IPS-18c (cell line): ENCODE measurements around the gene TRMT10C.

ENCODE experiments used
- H3K4me3 ChIP-seq: 2 replicates; pipeline ENCODE4 v1.7.0; 2013; ENCODE audit warnings: low read depth, mild to moderate bottlenecking, low read length, moderate library complexity; ENCODE audit not compliant: insufficient read depth
- H3K9me3 ChIP-seq: one replicate; pipeline ENCODE4 v1.6.1; 2013; ENCODE audit warnings: mild to moderate bottlenecking, low read length, moderate library complexity; ENCODE audit not compliant: control insufficient read depth, insufficient read depth

Gene TRMT10C

DNA sequence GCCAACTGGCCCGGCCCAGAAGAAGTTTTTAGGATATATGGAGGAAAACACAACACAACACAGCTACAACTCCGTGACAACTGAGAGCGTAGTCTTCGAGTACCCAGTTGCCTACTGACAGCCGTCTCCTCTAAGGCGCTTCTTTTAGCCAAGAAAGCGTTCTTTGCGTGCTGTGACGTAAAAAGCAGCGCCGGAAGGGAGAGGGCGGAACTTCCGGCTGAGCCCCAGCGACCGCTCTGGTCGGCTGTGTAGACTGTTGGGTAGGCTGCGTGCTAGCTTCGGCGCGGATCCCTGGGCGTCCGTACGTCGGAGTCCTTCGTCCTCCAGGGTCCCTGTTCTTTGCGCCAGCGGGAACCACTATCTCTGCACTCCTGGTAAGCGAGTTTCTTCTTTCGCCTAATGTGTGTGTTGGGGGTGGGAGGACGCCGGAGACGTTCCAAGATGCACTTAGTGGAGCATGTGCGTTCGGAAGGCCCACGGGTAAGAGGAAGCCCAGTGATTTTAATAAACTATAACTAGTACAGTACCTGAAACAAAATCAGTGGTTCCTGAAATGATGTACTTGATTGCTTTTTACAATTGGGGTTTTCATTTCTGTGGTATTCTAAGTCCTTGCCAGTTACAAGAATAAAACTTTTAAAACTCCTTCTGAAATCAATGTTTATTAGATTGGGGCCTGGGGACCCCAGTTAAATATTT, at the start of gene TRMT10C:
Gene TRMT10C, plus strand, starts transcription at position 239 of the 699 bp plus-strand sequence. CDS start 2,914 bp downstream, outside the sequence.
- Histone ChIP-seq H3K9me3 (peaks cover 4% of the 10 kb centered on the region), H3K4me3 (peak within 1 kb of the TSS; percentile 82)

DNA sequence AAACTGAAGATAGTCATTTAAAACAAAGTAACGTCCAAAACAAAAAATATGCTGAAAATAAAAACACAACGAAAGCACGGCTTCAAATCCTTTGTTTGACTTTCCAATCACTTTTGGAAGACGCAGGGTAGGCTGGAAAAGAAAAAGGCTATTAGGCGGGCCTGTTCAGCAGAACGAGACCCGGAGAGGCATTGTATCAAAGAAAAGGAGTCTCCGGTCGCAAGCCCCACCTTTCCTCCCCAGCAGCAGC, 49.3 kb upstream of the TRMT10C start:
- Histone ChIP-seq H3K9me3 (no peaks in the 10 kb centered on the region), H3K4me3 (peak overlapping the region; percentile 79)

DNA sequence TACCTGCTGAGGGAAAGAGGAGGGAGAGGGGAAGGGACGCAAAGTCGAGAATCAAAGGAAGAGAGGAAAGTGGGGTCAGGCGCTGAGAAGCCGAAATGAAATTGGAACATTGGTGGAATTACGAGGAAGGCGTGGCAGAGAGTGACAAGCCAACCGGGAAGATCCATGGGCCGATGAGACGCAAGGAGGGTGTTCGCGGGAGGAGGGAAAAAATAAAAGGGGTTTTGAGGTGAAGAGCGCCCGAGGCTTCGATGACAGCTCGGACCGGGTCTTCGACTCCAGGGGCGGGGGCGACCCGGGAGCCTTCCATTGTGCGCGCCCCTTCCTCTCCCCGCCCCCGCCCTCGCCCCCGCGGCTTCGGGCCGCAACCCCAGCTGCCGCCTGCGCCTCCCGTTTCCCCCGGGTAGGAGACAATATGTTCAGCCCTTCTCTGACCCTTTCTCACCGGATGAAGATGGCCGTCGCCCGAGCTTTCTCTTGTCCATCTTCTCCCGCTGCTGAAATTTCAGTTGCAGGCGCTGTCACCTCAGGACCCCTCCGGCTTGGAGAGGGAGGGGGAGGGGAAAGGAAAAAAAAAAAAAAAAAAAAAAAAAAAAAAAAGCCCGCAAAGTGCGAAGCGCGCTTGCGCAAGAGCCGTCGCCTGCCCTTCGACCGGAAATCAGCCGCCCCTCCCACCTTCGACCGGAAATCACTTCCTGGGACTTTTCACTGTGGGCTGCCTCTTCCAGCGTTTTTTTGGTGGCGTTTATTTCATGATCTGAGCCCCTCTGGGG, 48.8 kb upstream of the TRMT10C start, which contains the start of gene SENP7:
Gene SENP7, minus strand, starts transcription at position 567 of the 773 bp plus-strand sequence. Its CDS starts 82 bp downstream, at position 485.
- Histone ChIP-seq H3K4me3 (peak within 1 kb of the TSS; percentile 79), H3K9me3 (no peaks in the 10 kb centered on the region)

DNA sequence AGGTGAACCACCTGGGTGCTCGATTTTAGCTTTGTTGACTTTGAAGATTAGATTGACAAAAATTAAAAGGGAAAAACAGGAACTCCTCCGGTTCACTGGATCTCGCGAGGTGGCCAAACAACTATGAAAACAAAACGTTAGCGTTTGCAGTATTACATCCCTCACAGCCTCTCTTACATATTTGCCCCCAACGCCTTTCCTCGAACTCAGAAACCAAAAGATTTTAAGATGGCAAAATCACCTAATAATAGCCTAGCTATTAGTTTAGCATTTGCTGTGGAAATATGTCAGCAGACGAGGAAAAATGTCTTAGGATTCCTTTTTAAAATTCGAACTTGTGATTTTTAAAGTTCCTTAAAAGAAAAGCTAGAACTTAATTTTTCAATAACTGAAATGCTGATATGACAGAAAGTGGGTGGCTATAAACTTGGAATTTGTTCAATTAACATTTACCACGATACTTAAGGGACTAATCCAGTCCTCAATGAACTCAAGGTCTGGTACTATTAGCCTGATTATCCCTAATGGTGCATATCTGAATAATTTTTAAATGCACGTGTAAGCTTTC, 48.2 kb upstream of the TRMT10C start:
- H3K4me3 ChIP-seq, result peak overlapping the region; percentile 79; the same call in 1 of the 2 replicates
- H3K9me3 ChIP-seq, result no peaks in the 10 kb centered on the region

DNA sequence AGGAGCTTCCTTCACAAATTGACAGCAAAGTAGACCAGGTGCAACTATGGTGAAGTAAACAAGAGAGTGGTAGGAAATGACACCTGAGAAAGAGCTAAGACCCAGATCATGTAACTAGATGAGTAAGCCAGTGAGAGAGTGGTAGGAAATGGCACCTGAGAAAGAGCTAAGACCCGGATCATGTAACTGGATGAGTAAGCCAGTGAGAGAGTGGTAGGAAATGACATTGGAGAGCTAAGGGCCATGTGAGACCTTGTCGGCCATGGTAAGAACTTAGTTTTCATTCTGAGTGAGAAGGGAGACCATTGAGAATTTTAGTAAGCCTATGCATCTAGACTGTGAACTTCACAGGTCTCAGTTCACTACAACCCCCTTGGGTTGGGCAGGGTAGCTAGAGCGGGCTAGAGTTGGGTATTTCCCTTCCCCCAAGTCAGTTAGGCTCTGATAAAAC, 43.2 kb upstream of the TRMT10C start:
- Histone ChIP-seq H3K4me3 (no peak overlapping the region), H3K9me3 (no peaks in the 10 kb centered on the region)

DNA sequence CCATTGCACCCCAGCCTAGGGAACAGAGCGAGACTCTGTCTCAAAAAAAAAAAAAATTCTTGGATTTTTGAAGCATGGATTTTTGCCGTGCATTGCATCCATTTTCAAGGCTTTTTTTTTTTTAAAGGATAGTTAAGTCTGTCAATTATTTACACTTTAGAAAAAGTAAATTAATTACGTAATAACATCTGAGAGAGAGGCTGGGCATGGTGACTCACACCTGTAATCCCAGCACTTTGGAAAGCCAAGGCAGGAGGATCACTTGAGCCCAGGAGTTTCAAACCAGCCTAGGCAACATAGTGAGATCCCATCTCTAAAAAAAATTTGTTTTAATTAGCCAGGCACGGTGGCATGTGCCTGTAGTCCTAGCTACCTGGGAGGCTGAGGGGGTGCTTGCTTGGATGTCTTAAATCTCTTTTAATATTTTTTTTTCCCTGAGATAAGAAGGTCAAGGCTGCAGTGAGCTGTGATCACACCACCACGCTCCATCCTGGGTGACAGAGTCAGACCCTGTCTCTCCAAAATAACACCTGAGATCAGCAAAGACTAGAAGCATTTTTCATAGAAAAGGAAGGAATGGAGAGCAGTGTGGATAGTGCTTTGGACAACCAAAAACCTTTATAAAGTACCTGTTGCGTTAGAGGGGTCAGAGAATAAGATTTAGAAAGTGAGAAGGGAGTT, 41.8 kb upstream of the TRMT10C start:
- peaks cover 2% of the 10 kb centered on the region for H3K9me3 ChIP-seq

DNA sequence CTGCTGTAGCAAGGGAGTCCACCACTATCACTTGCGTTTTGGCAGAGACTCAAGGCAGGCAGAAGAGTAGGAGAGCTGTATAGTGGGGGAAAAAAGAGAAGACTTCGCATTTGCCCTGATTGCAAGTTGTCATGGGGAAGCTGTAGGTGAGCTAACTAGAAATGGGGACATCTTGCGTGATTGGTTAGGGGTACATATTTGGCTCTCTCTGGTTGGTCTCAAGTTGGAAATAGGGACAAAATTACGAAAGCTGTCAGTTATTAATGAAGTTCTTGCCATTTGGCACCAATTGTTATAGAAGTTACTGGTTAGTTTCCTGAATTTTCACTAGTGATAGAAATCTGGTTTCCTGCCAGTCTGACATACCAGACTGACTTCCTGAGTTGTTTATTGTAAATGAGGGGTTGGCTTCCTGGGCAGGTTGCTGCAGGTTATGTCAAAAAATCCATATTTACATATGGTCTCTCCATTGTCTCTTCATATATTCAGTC, 40.4 kb upstream of the TRMT10C start:
- no peak overlapping the region for H3K4me3 ChIP-seq
- H3K9me3 ChIP-seq, result peaks cover 2% of the 10 kb centered on the region

More for the DNA sequence above, 41.8 kb upstream of the TRMT10C start:
- H3K4me3 ChIP-seq, result no peak overlapping the region

DNA sequence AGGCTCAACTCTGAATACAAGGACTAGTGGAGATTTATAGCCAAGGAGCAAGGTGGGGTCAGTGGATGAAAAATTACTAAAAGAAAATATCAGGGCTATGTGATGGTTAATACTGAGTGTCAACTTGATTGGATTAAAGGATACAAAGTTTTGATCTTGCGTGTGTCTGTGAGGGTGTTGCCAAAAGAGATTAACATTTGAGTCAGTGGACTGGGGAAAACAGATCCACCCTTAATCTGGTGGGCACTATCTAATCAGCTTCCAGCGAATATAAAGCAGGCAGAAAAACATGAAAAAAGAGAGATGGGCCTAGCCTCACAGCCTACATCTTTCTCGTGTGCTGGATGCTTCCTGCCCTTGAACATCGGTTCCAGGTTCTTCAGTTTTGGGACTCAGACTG, 34.2 kb upstream of the TRMT10C start:
- Histone ChIP-seq H3K4me3 (no peak overlapping the region), H3K9me3 (peaks cover 4% of the 10 kb centered on the region)

DNA sequence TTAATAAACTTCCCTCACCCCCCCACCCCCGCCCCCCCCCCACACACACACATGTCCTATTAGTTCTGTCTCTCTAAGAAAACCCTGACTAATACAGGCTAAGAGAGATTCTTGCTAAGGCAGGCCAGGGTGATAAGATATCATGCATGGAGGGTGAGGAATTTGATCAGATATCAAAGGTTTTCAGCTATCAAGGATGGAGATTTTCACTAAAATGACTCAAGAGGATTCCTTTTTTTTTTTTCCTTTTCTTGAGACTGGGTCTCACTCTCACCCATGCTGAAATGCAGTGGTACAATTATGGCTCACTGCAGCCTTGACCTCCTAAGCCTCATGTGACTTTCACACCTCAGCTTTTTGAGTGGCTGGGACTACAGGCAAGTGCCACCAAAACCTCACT, 33.8 kb upstream of the TRMT10C start:
- no peak overlapping the region for H3K4me3 ChIP-seq
- peaks cover 4% of the 10 kb centered on the region for H3K9me3 ChIP-seq

DNA sequence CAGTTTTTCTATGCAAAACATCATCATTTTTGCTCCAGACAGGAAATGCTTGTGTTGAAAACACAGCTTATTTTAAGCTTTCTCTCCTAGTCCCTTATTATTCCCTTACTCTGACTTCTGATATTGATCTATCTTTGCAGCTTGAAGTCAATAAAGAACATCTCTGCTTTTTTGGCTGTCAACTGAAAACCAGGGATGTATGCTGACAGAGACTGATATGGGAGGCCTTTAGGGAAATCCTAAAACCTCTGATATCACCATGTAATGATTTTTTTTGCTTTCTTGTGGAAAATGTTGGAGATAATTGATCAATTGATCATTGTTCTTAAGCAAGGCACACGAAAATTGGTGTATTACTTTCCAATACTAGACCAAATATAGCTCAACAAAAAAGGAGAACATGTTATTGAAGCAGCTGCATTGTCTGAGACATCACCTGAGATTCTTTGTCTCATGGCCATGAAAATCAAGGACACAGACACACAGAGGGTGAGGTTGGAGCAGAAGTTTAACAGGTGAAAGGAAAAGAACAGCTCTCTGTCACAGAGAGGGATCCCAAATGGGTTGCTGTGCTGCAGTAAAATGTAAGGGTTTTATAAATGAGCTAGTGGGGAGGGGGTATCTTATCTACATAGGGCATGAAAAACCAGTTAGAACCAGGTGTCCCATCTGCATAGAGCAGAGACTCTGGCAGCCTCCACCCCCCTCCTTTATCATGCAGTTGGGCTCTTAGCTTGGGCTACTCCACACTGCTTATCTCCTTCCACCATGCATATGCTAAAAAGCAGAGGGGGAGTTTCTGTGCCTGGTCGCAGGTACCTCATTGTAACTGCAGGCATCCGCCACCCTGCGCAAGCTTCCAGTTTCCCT, 31.6 kb upstream of the TRMT10C start:
- Histone ChIP-seq H3K9me3 (peaks cover 2% of the 10 kb centered on the region), H3K4me3 (no peak overlapping the region)

DNA sequence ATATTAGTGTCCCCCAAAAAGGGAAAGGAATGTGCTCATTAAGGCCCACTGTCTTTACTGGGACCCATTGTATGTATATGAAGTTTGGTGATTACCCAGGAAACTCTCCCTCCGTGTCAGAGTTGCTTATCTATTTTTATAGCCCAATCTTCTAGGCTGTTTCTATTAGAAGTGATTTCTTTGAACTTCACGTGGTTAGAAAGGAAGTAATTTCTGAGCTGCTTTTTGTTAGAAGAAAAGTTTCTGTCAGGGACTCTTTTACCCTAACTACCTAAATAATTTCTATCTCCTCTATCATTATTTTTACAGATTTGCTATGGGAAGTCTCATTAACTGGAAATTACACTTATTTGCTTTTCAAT, 31.0 kb upstream of the TRMT10C start:
- Histone ChIP-seq H3K9me3 (peaks cover 2% of the 10 kb centered on the region), H3K4me3 (no peak overlapping the region)

DNA sequence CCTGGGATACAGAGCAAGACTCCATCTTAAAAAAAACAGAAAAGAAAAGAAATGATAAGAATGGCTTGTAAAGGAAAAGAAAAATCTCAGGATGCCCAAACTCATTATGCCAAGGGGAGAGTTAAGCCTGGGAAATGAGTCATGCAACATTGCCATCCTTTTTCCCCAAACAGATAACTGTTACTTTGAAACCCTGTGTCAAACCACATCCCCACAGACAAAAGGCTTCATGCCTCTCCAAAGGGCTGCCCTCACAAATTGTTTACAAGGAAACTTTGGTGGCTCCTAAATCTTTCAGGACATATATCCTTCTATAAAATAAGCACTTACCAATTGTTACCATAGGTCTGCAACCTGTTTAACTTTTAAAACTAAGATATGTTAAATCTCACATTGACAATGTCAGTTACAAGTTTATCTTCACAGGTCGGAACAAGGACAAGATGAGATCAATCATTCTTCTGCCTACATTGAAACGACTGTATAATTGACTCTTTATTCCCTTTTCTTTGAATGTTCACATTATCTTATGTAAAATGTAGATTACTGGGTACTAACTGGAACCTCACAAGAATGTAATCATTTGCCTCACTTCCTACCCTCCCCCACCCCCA, 30.1 kb upstream of the TRMT10C start:
- Histone ChIP-seq H3K4me3 (no peak overlapping the region), H3K9me3 (peaks cover 2% of the 10 kb centered on the region)

DNA sequence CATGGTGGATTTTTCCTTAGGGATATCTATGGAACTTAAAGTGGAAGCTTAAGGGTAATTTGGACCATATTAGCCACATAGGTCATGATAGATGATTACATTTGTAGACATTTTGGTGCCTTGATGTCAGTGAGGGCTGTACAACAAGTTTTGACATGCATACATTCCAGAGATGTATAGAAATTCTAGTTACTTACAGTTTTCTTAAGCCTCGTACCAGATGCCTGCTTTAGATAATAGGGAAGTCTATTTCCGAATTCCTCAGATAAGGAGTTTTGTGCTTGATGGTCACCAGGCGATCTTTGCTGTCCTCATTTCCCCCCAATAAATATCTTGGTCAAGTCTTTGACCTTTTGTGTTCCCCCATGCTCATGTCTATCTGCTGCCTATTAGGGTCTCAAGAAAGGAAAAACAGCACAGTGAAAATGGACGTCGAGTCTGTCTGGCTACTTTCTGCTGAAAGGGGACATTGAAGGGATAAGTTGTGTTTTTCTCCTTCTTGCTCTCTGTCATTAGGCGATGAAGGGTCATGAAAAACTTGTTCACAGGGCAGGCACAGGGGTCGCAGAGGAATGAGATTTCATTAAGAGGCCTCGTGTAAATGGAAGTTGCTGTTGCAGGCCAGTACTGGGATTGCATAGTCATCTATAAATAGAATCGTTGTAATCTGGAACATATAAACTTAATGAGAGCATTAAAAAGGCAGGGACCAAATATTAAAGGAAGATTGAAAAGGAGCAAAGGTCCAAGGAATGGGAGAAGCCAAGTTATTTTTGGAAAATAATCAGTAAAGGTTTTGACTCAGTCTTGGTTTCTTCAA, 28.7 kb upstream of the TRMT10C start:
- H3K9me3 ChIP-seq, result peaks cover 2% of the 10 kb centered on the region
- H3K4me3 ChIP-seq, result no peak overlapping the region

DNA sequence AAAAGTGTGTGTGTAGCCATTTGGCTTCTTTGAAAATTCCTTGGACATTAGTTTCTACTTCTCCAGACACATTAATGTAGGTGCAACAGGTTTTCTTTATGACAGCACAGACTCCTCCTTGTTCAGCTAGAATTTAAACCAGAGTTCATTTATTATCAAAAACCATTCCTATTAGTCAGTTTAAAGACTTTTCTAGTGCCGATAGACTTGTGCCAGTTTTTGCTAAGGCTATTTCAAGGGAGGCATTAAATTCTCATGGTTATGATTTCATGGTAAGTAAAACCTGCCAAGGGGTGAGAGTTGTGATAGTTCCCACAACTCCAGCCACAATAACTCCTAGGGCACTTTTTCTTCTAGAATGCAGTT, 28.1 kb upstream of the TRMT10C start:
- Histone ChIP-seq H3K4me3 (no peak overlapping the region), H3K9me3 (peaks cover under 1% of the 10 kb centered on the region)

DNA sequence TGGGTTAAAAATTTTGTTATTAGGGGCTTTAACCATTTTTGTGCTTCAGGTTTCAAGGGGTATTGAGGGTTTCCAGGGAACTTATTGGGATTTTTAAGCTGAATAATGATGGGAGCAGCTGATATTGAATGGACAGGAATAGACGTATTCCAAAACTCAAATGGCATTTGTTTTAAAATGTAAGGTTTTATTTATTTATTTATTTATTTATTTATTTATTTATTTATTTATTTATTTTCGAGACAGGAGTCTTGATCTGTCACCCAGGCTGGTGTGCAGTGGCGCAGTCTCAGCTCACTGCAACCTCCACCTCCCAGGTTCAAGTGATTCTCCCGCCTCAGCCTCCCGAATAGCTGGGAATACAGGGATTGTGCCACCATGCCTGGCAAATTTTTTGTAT, 26.4 kb upstream of the TRMT10C start:
- Histone ChIP-seq H3K4me3 (no peak overlapping the region), H3K9me3 (no peaks in the 10 kb centered on the region)

DNA sequence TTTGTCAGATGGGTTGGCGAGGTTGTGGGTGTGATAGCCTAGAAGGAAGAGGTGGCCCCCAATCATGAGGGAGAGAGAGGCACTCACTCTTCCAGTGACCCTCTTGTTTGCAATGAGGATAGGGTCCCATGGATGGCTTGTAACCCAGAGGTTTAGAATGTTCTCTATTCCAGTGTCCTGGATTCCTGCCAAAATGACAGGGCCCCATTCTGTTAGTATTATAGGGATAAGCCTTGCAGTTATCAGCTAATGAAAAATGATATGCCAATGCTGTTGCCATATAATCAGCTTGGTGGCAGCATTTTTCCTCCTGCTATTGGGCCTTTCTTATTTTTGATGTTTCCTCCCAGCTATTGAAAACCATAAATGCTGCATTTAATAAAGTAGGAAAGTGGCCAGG, 25.4 kb upstream of the TRMT10C start:
- H3K9me3 ChIP-seq, result peaks cover 2% of the 10 kb centered on the region
- no peak overlapping the region for H3K4me3 ChIP-seq
